HCT116 (cell line): ENCODE data around the gene ASIC5. TPM values are rescaled to one million over a fixed set of nuclear protein-coding genes. Genes with fewer than 3 reads are reported as not detected.

Source experiments
- ATAC-seq: fragments of 200-7000 bp; cut with Tn5 transposase; 2 replicates; pipeline ENCODE4 v1.9.1; 2020; ENCODE audit warnings: mild to moderate bottlenecking, moderate library complexity
- BruUV-seq: library from RNA; stranded (reverse); fragments of 400-500 nt; replicated peaks from 2 replicates; lab custom pipeline; 2021; lab: Mats Ljungman, UMichigan
- CTCF ChIA-PET: fragments of 300-600 bp; sonication (Branson Sonifier 250); formaldehyde crosslinking; loops from one replicate; lab custom pipeline; 2021; ENCODE audit warnings: antibody characterized with exemption; lab: Charles Lee
- POLR2A ChIA-PET: fragments of 300-600, 350-600 bp; sonication (Branson Sonifier 250); formaldehyde crosslinking; loops from one replicate; lab custom pipeline; 2021; ENCODE audit warnings: antibody characterized with exemption; lab: Charles Lee
- RAD21 ChIA-PET, 2 experiments: fragments of 300-600 bp; sonication (Branson Sonifier 250); formaldehyde crosslinking; loops; one replicate each; lab custom pipeline; 2023; ENCODE audit warnings: low total read pairs in 2 of 2; ENCODE audit not compliant: uncharacterized antibody in 2 of 2, unreplicated experiment in 2 of 2, low non-redundant PET in 1 of 2; lab: Charles Lee
- DNase-seq: peaks from one replicate; pipeline ENCODE4 v3.0.0-alpha.2; 2010; ENCODE audit warnings: low read depth, low spot score
- H2AFZ ChIP-seq: fragments of 200-600 bp; shearing (Covaris generic), sonication (generic); 2 replicates; pipeline ENCODE4 v1.6.1; 2017; ENCODE audit warnings: low read depth, mixed run types, mixed read lengths, antibody characterized with exemption, low read length; ENCODE audit not compliant: poor library complexity, severe bottlenecking
- H3K27ac ChIP-seq: 2 replicates; pipeline ENCODE4 v1.5.1; 2012; ENCODE audit warnings: low read depth, low read length
- H3K27me3 ChIP-seq: fragments of 200-600 bp; sonication (generic); 2 replicates; pipeline ENCODE4 v1.6.1; 2016; ENCODE audit warnings: mixed run types, low read length, mixed read lengths; ENCODE audit not compliant: insufficient read depth
- H3K36me3 ChIP-seq, 2 experiments: fragments of 200-500 bp in 1 of 2; fragments of 200-600 bp in 1 of 2; sonication (Bioruptor generic) in 1 of 2; sonication (generic) in 1 of 2; 2 replicates each; pipeline versions ENCODE4 v1.5.1 to v1.6.1; 2014 to 2016; ENCODE audit warnings: low read length in 2 of 2, inconsistent platforms in 1 of 2, mixed read lengths in 1 of 2, mixed run types in 1 of 2; ENCODE audit not compliant: insufficient read depth in 2 of 2, control insufficient read depth in 1 of 2
- H3K4me1 ChIP-seq, 2 experiments: fragments of 200-600 bp in 1 of 2; sonication (generic) in 1 of 2; 2 replicates each; pipeline versions ENCODE4 v1.5.1 to v1.6.1; 2012 to 2017; ENCODE audit warnings: low read length in 2 of 2, inconsistent platforms in 1 of 2, mild to moderate bottlenecking in 1 of 2, mixed read lengths in 1 of 2, mixed run types in 1 of 2, moderate library complexity in 1 of 2; ENCODE audit not compliant: insufficient read depth in 2 of 2, control insufficient read depth in 1 of 2
- H3K4me2 ChIP-seq: fragments of 200-600 bp; sonication (generic); 2 replicates; pipeline ENCODE4 v1.6.1; 2017; ENCODE audit warnings: mixed run types, low read length, mixed read lengths
- H3K4me3 ChIP-seq, 2 experiments: fragments of 200-600 bp in 1 of 2; sonication (generic) in 1 of 2; replicated peaks in 1 of 2; 2 replicates each; pipeline ENCODE4 v1.5.1; 2011 to 2016; ENCODE audit warnings: low read length in 2 of 2, control low read depth in 1 of 2, low read depth in 1 of 2, mild to moderate bottlenecking in 1 of 2, mixed read lengths in 1 of 2, mixed run types in 1 of 2
- H3K79me2 ChIP-seq: fragments of 200-600 bp; sonication (generic); 2 replicates; pipeline ENCODE4 v1.6.1; 2017; ENCODE audit warnings: mild to moderate bottlenecking, mixed run types, low read length, moderate library complexity, mixed read lengths; ENCODE audit not compliant: insufficient read depth
- H3K9ac ChIP-seq: fragments of 200-600 bp; sonication (generic); 2 replicates; pipeline ENCODE4 v1.6.1; 2016; ENCODE audit warnings: low read length, mixed read lengths
- H3K9me2 ChIP-seq: fragments of 200-600 bp; sonication (generic), shearing (Covaris generic); 2 replicates; pipeline ENCODE4 v1.6.1; 2017; ENCODE audit warnings: mixed run types, mild to moderate bottlenecking, moderate library complexity; ENCODE audit not compliant: insufficient read depth
- H3K9me3 ChIP-seq, 2 experiments: fragments of 200-500 bp in 1 of 2; fragments of 200-600 bp in 1 of 2; sonication (Bioruptor generic) in 1 of 2; sonication (generic) in 1 of 2; 2 replicates each; pipeline ENCODE4 v1.6.1; 2014 to 2017; ENCODE audit warnings: low read length in 2 of 2, mixed read lengths in 2 of 2, inconsistent platforms in 1 of 2, low read depth in 1 of 2, mild to moderate bottlenecking in 1 of 2, mixed run types in 1 of 2, moderate library complexity in 1 of 2; ENCODE audit not compliant: control insufficient read depth in 1 of 2, insufficient read depth in 1 of 2
- H4K20me1 ChIP-seq: fragments of 200-600 bp; sonication (generic), shearing (Covaris generic); 2 replicates; pipeline ENCODE4 v1.6.1; 2017; ENCODE audit warnings: mixed run types, mild to moderate bottlenecking, moderate library complexity; ENCODE audit not compliant: insufficient read depth
- ATF3 ChIP-seq: IDR thresholded peaks from 2 replicates; pipeline ENCODE4 v1.6.1; 2012
- CBX3 ChIP-seq: IDR thresholded peaks from 2 replicates; pipeline ENCODE4 v1.6.1; 2012; ENCODE audit warnings: low read depth
- CEBPB ChIP-seq: IDR thresholded peaks from 2 replicates; pipeline ENCODE4 v1.6.1; 2012; ENCODE audit warnings: low read depth
- EZH2phosphoT487 ChIP-seq: fragments of 200-600 bp; IDR thresholded peaks from 2 replicates; pipeline ENCODE4 v1.6.1; 2018; ENCODE audit warnings: antibody characterized with exemption, borderline replicate concordance
- FOSL1 ChIP-seq: IDR thresholded peaks from 2 replicates; pipeline ENCODE4 v1.6.1; 2012; ENCODE audit warnings: low read depth
- MAX ChIP-seq: IDR thresholded peaks from 2 replicates; pipeline ENCODE4 v1.6.1; 2012
- RAD21 ChIP-seq: IDR thresholded peaks from 2 replicates; pipeline ENCODE4 v1.6.1; 2012; ENCODE audit warnings: low read depth, mild to moderate bottlenecking
- REST ChIP-seq: IDR thresholded peaks from 2 replicates; pipeline ENCODE4 v1.6.1; 2012; ENCODE audit warnings: low read depth
- SIN3A ChIP-seq: IDR thresholded peaks from 2 replicates; pipeline ENCODE4 v1.6.1; 2012; ENCODE audit warnings: low read depth
- SP1 ChIP-seq: IDR thresholded peaks from 2 replicates; pipeline ENCODE4 v1.6.1; 2012; ENCODE audit warnings: low read depth
- SRF ChIP-seq: IDR thresholded peaks from 2 replicates; pipeline ENCODE4 v1.6.1; 2012; ENCODE audit warnings: low read depth
- ZBTB33 ChIP-seq: IDR thresholded peaks from 2 replicates; pipeline ENCODE4 v1.6.1; 2011; ENCODE audit warnings: mild to moderate bottlenecking, low read length, moderate library complexity; ENCODE audit not compliant: insufficient replicate concordance; ENCODE audit errors: extremely low read depth
- ZFX ChIP-seq: fragments of 450-650 bp; IDR thresholded peaks from 2 replicates; pipeline ENCODE4 v1.6.1; 2017
- intact Hi-C: fragments of 100-400 bp; cut with micrococcal nuclease; formaldehyde crosslinking; loops from 2 replicates; pipeline ENCODE4 v1.10.0; 2022
- total RNA-seq: library from RNA; stranded (reverse); gene quantifications from one replicate; pipeline ENCODE4 v1.2.1, GENCODE V29; 2021; ENCODE audit not compliant: unreplicated experiment

ASIC5 gene
- total RNA-seq, 1 experiment from 2014 or later: not detected

GRCh38 chr4:155784637-155785036, 81.4 kb downstream of the ASIC5 start:
- Histone ChIP-seq H2AFZ (no peak overlapping the region), H3K4me2 (no peak overlapping the region), H3K9ac (no peak overlapping the region), H3K9me3 (no peaks in the 10 kb centered on the region), H3K79me2 (no peaks in the 10 kb centered on the region), H4K20me1 (no peaks in the 10 kb centered on the region), H3K4me1 (no peaks in the 10 kb centered on the region), H3K4me3 (no peak overlapping the region), H3K27ac (no peak overlapping the region), H3K9me2 (no peaks in the 10 kb centered on the region), H3K36me3 (no peaks in the 10 kb centered on the region), H3K27me3 (no peaks in the 10 kb centered on the region)
- ATAC-seq: no peak
- no peak for TF ChIP-seq ATF3
- no peak for TF ChIP-seq ZBTB33
- TF ChIP-seq FOSL1: no peak
- no peak for TF ChIP-seq REST
- no peak for TF ChIP-seq ZFX
- TF ChIP-seq SRF: no peak
- no peak for TF ChIP-seq RAD21
- no peak for TF ChIP-seq CBX3
- no peak for TF ChIP-seq CEBPB
- no peak for TF ChIP-seq SP1
- no peak for TF ChIP-seq MAX
- no peak for TF ChIP-seq SIN3A
- no peak for TF ChIP-seq EZH2phosphoT487
- intact Hi-C loops: loop anchor here (5.0 kb wide), 1 partner anchor 977 kb away; no protein-coding TSS in a partner anchor
- DNase-seq: no peak
- no TSS peak for BruUV-seq
- ChIA-PET POLR2A (no interaction called here), RAD21 (no interaction called here), CTCF (no interaction called here)
